ENCODE measurements around the gene MSH3.
"Not testable (repeated sequence)": the region's sequence is repeated elsewhere in the genome, so short reads cannot be mapped to it uniquely, and the experiment has no call there.

MSH3 gene

DNA sequence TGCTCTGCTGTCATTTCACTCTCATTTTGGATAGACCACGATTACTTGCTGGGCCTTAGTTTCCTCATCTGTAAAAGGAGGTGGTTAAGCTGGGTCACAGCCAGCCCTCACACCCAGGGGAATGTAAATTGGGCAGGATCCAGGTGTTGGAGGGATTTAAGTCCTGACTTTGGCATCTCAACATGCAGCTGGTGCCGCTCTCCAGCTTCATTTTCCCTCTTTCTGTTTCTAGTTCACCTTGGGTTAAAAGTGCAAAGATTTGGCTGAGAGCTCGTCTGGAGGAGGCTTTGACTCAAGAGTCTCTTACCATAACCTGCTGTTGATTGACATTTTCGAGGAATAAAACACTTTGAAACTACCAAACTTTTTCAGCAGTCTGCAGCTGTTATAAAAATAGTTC is 144.6 kb downstream of the MSH3 start:
- no peak for DNase-seq

DNA sequence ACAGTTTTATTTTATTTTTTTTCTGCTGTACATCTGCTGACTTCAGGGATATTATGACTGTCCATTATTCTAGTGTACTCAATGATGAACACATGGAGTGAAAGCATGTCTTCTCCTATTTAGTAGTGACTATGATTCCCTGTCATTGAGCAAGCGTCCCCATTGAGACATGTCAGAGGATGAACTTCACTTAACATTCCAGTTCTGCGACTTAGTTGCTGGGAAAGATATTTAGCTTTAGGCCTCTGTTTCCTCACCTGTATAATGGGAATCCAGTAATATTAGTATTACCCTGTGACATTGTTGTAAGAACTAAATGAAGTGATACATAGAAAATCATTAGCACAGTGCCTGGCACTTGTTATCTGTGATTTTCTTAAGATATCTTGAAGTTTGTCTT is 145.1 kb downstream of the MSH3 start:
- no peak for DNase-seq

DNA sequence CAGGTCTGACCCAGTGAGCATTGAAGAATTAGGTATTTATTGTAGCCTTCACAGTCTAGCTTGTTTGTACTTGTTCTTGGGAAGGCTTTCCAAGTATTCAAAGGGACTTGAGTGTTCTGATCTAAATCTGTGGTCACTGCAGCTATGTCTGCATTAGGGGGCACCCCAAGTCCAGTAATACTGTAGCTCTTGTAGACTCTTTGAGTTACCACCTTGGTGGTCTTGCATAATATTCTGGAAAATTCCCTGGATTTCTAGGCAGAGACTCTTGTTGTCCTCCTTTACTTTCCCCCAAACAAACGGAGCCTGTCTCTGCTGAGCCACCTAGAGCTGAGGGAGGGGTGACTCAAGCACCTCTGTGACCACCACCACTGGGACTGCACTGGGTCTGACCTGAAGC is 149.9 kb downstream of the MSH3 start:
- no peak for DNase-seq

GRCh38 chr5:80805038-80805437 is 150.6 kb downstream of the MSH3 start:
- no peak for DNase-seq

DNA sequence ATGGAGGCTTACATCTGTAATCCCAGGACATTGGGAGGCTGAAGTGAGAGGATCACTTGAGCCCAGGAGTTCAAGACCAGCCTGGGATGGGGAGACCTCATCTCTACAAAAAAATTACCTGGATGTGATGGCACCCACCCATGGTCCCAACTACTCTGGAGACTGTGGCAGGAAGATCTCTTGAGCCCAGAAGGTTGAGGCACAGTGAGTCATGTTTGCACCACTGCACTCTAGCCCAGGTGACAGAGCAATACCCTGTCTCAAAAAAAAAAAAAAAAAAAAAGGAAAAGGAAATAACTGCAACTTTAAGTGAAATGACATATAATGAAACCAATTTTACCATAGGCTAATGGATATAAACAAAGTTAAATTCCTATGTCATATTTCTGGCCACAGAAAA is 152.5 kb downstream of the MSH3 start:
- DNase-seq = no peak

GRCh38 chr5:80809451-80809850 is 155.0 kb downstream of the MSH3 start:
- DNase-seq = no peak

DNA sequence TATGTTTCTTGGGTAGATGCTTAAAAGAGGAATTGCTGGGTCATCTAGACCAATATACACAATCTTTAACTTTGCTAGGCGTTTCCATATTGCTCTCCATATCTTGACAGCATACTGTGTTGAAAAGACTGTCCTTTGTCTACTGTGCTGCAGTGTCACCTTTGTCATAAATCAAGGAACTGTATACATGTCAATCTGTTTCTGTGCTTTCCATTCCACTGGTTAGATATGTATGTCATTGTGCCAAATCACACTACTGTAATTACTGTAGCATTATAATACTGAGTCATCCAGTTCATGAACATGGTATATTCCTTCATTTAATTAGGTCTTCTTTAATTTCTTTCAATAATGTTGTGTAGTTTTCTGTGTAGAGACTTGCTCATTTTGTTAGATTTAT is 156.0 kb downstream of the MSH3 start:
- DNase-seq = no peak

- DNase-seq = no peak
Observed at GRCh38 chr5:80816590-80816989, 162.1 kb downstream of the MSH3 start.

DNA sequence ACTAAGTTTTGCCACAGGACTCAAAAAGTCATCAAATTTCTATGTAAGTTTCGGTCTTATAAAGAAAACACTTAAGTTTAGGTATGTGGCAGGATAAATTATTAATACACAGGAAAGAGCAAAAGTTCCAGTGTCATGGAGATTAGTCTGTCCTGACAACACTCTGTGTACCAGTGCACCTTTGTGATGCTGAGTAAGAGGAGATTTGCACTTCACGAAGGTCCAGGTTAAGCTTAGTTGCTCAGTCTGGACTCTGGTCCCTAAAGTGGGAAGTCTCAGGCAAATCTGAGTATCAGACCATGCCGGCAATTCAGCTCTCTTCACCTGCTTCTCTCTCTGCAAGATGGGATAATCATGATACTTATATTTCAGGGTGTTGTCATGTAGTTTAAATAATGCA is 166.2 kb downstream of the MSH3 start:
- no peak for DNase-seq

GRCh38 chr5:80822640-80823039 is 168.2 kb downstream of the MSH3 start:
- DNase-seq = no peak

DNA sequence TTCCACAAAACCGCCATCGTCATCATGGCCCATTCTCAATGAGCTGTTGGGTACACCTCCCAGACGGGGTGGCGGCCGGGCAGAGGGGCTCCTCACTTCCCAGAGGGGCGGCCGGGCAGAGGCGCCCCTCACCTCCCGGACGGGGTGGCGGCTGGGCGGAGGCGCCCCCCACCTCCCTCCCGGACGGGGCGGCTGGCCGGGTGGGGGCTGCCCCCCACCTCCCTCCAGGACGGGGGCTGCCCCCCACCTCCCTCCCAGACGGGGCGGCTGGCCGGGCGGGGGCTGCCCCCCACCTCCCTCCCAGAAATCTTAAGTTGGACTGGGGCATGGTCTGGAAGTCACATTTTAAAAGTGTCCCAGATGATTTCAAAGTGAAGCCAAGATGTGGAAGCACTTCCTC is 169.7 kb downstream of the MSH3 start:
- not testable (repeated sequence) for DNase-seq

GRCh38 chr5:80825786-80826460 is 171.5 kb downstream of the MSH3 start:
- DNase-seq = no peak

DNA sequence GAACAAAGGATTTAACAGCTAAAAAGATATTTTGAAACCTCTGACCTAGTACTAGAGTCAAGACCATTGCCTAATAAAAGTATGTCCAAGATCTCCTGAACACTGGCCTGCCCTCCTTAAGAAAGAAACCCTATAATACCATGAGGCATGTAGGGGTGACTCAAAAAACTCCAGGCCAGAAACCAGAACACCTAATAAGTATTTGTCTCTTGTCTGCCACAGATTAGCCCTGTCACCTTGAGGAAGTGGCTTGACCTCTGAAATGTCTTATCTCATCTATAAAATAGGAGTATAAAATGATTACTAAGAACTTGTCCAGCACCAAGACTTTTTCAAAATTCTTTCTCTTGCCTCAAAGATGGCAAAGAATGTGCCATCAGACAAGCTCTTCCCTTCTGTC is 180.3 kb downstream of the MSH3 start:
- DNase-seq = no peak

DNA sequence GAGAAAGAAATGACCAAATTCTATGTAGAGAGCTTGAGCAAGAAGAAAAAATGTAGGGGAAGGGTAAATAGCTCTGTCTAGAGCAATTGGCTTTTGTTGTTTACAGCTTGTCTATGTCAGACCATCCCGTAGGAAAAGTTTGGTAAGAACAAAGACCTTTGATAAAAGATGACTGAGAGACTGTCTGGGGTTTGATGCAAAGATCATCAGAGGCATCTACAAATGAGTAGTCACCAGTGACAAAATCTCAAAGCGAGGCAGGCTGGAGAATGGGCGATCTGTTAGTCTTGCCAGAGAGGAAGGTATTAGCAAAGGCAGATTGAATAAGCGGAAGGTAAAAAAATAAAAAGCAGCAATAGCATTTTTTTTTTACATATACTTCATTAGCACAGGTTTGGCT is 180.7 kb downstream of the MSH3 start:
- no peak for DNase-seq

DNA sequence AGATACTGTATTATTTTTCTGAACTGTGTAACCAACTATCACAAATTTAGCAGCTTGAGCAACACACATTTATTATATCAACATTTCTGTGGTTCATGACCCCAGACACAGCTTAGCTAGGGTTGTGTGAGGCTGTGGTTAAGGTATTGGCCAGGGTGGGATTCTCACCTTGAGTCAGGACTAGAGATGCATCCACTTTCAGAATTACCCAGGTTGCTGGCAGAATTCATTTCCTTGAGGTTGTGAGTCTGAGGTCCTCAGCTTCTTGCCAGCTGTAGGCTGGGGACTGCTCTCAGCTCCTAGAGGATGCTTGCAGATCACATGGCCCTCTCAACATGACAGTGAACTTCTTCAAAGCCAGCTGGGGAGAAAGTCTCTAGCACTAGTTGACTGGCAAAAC is 183.2 kb downstream of the MSH3 start:
- no peak for DNase-seq

GRCh38 chr5:80841026-80841797 is 186.8 kb downstream of the MSH3 start:
- DNase-seq = not testable (repeated sequence)

- not testable (repeated sequence) for DNase-seq
Observed at GRCh38 chr5:80846422-80846821, 192.0 kb downstream of the MSH3 start.

GRCh38 chr5:80850168-80850567 is 195.7 kb downstream of the MSH3 start:
- not testable (repeated sequence) for DNase-seq

GRCh38 chr5:80852331-80853245 is 198.1 kb downstream of the MSH3 start:
- DNase-seq = no peak

- no peak for DNase-seq
Observed at GRCh38 chr5:80853413-80853812, 199.0 kb downstream of the MSH3 start.

DNA sequence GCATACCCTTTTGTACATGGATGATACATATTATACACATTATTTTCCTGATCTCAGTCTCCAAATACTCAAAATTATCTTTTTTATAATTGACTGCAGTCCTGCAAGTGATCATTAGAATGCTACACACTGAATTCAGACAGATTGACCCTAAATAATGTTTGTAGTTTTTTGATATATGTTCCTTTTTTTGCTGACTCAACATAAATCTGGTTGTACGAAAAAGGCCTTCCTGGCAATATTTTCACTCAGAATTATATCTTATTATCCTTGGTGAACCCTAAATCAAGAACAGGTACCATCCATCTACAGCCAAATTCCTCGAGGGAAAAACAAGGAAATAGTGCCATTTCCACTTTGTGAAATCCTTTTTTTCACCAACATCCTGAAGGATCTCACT is 200.1 kb downstream of the MSH3 start:
- DNase-seq = no peak

GRCh38 chr5:80860924-80861613 is 206.6 kb downstream of the MSH3 start:
- no peak for DNase-seq

DNA sequence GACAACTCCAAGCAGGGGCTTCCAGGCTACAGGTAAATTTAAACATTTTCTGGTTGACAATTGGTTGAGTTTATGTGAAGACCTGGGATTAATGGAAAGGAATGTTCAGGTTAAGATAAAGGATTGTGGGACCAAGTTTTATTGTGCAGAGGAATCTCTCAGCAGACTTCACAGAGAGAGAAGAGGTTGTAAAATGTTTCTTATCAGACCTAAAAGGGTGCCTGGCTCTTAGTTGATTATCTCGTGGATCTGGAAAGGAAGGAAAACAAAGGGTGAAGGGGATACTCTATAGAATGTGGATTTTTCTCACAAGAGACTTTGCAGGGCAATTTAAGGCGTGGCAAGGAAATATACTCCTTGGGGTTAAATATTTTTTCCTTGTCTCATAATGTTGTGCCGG is 209.3 kb downstream of the MSH3 start:
- no peak for DNase-seq
